Stimulated activated CD4-positive, alpha-beta T cell treated with anti-CD3 and anti-CD28 coated beads, Interleukin-4, amount 100 ng/mL, for 48 hours (primary cell): Measurements from ENCODE around the gene RELL1.

ENCODE experiments used
- DNase-seq, 2 donors: peaks; one replicate each; pipeline ENCODE4 v3.0.0-alpha.2; 2020; ENCODE audit warnings: low read depth in 2 of 2

Gene RELL1

GRCh38 chr4:37665333-37666320, 20.5 kb downstream of the RELL1 start:
- DNase-seq: no peak

GRCh38 chr4:37664696-37665095, 21.5 kb downstream of the RELL1 start:
- no peak for DNase-seq

GRCh38 chr4:37663552-37663951, 22.6 kb downstream of the RELL1 start:
- no peak for DNase-seq

DNA sequence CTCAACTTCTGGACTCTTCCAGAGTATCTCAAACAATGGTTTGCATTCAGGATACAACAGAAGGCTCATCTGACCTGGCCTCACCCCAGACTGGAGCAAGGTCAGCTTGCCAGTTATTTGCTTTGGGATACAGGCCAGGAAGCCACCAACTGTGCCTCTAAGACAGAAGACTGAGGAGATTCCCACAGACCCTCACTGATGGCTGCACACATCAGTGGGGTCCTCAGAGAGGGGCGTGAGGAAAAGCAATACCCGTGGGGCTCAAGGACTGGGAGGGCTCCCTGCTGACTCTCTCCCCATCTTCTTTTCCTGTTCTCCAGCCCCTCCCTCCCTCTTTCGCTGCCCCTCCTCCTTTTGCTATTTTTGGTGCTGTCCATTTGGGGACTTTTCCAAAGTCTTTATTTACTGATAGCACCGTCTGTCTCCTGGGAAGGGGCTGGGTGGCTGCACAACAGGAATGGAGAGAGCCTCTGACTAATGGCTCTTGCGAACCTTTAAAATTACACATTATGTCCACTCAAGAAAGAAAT, 23.2 kb downstream of the RELL1 start:
- no peak for DNase-seq

GRCh38 chr4:37662251-37662650, 23.9 kb downstream of the RELL1 start:
- no peak for DNase-seq

- DNase-seq: no peak
Observed at GRCh38 chr4:37661772-37662171, 24.4 kb downstream of the RELL1 start.

DNA sequence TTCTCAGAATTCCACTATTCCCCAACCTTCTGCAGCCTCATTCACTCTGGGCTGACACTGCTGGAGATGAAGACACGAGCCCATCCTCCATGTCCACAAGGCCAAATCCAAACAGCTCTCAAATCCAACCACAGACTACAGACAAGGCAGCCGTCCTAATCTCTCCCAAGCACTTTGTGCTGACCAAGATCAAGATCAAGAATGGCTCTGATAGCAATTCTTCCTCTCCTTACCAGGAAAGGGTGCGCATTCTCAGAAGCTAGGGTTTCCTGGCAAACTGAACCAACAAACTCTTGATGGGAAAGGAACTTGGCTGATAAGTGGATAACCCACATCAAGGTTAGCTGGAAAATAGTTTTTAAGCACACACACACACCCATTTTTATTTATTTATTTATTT, 26.5 kb downstream of the RELL1 start:
- no peak for DNase-seq

DNA sequence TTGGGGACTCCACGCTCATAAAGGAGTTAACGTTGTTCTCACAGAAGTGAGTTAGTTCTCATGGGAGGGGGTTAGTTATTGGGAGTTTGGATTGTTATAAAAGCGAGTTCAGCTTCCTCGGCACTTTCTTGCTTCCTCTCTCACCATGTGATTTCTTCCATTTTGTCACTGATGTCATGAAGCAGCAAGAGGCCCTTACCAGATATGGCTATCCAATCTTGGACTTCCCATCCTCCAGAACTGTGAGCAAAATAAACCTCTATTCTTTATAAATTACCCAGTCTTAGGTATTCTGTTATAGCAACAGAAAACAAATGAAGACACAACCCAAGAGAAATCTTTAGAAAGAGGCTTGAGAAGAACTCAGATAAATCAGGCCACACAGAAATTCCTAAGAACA, 29.5 kb downstream of the RELL1 start:
- no peak for DNase-seq

DNA sequence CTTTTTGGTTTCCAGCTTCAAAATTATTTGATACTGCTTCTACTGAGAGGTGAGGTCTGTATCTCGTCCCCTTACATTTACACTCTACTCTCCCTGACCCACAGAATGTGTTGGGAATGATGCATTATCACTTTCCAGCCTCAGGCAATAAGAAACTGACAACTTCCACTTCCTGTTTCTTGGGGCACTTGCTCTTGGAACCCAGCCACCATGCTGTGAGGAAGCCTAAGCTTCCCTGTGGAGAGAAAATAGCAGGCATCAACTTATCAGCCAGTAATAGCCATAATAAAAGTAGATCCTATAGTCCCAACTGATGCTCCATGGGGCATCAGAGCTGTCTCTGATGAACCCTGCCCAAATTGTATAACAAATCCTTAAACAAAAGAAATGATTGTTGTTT, 32.6 kb downstream of the RELL1 start:
- no peak for DNase-seq

DNA sequence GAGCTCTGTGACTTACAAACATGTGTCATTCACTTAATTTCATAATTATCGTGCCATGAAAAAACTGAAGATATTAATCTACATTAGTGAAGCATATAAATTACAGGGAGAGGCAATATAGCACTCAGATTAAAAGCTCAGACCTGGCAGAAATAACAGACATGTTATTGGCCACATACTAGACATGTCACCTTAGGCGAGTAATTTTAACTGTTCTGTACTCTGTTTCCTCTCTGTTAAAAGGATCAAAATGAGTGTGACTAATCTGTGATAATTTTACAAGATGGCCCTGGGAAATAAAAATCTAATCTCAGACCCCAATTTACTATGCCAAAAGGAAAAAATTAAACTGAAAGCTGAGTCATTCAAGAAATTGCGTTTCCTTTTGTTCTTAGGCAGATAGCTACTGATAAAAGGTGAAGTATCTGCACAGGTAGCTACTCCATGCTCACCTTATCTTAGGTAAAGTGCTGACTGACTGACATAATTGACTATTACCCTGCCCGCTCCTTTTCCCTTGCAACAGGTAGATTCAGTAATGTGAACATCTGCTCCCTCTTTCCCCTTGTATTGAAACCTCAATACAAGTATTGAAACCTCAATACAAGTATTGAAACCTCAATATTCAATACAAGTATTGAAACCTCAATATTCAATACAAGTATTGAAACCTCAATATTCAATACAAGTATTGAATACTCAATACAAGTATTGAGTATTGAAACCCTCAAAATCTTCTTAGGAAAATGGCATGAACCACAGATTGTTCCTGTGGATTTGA, 33.2 kb downstream of the RELL1 start:
- DNase-seq: no peak

GRCh38 chr4:37651781-37652377, 34.3 kb downstream of the RELL1 start:
- no peak for DNase-seq

DNA sequence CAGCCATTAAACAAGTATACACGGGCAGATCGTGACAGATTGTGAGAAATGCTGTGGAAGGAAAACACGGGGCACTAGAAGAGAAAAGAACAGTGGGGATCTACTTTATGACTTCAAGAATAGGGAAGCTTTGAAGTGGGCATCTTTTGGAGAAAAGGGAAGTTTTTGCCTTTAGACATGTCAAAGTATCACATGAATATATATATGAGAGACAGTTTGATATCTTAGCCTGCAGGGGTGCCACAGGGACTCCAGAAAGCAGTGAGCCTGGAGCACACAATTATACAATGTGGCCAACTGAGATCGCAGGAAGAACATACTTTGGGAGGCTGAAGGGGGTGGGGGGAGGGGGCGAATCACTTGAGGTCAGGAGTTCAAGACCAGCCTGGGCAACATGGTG, 35.7 kb downstream of the RELL1 start:
- DNase-seq: no peak

DNA sequence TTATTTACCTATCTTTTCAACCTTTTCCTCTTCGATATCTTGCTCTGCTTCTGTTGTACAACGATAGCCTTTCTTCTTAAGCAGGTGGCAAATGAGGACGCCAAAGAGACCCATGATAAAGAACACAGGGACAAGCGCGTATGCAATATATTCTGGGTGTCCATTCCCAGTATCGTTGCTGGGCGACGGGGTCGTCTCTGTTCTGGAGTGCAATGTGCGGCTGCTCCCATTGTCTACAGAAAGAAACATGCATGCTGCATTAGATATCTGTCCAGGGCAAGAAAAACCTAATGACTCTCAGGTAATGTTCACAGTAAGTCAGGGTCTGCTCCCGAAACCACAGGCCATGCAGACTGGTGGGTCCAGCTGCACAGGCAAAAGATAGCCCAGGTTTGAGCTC, 36.9 kb downstream of the RELL1 start:
- no peak for DNase-seq

DNA sequence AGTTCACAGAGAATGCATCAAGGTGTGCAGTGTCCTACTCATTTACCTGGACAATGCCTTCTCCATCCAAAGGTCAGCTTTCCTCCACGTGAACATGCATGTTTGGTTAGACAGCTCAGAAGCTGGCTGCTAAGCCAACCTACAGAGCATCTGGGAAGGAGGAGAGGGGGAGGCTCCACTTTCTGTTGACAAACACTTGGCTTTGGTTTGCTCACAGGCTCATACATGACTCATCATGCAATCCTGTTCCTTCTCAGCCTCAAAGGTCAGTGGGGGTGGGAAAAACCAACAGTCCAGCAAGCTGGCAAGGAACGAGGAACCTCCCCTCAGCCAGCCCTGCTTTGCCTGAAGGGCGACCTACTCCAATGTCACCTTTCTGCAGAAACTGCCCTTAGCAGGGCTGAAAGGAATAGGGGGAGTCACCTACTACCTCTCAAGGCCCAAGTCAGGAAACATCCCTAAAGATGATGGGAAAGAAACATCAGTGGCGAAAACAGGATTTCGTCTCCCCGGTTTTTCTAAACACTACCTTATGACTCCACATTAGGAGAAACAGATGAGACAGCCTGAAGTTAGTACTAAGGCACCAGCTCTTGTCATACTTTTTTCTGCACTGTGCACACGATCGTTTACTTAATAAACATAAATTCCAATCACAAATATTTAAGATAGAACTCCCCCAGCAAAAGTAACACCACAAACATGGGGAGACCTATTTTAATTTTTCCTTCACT, 37.9 kb downstream of the RELL1 start:
- DNase-seq: no peak

DNA sequence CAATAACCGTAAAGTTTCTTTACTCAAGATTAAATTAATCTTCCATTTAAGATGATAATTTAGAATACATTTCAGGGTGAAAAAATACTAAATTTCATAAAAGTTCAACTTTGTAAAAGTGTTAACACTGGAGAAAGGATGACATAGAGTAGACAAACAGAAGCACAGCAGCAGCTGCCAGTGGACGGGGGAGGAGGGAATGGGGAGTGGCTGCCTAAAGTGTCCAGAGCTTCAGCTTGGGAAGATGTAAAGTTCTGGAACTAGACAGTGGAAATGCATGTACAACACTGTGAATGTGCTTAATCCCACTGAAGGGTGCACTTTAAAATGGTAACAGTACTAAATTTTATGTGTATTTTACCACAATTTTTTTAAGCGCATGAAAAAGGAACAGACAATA, 39.9 kb downstream of the RELL1 start:
- no peak for DNase-seq

- no peak for DNase-seq
Observed at GRCh38 chr4:37645736-37646135, 40.4 kb downstream of the RELL1 start.

DNA sequence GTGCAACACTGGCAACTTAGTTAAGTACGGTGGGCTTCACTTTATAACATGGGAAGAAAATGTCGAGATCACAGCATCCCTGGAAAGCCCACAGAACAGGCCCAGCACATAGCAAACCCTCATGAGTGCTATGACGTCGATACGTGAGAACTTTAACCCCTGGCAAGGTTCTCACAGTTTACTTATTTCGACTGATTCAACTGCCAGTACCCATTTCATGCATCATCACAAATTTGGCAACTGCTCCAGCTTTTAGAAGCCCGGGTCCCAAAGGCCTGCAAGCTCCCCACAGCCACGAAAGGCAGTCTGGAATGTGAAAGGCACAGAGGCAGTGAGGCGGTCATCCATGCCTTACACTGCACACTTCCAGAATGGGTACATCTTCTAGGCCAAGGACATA, 41.2 kb downstream of the RELL1 start:
- no peak for DNase-seq

- DNase-seq: no peak
Observed at GRCh38 chr4:37641886-37642849, 44.0 kb downstream of the RELL1 start.

DNA sequence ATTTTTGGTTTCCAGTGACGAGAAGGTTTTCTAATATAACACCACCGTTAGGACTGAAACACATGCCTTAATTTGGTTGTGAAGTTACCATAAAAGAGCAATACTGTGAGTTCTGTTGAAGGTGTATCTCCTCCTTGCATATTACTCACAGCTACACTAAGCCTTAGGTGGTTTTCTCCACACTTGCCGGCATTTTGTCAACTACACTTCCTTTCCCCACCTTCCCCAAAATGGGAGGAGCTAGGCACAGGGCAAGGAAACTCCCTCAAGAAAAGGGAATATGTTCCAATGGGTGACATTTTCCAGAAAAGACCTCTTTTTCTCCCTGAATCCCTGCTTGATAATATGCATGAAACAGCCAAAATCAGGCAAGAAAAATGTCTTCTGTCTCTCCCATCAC, 44.8 kb downstream of the RELL1 start:
- no peak for DNase-seq

DNA sequence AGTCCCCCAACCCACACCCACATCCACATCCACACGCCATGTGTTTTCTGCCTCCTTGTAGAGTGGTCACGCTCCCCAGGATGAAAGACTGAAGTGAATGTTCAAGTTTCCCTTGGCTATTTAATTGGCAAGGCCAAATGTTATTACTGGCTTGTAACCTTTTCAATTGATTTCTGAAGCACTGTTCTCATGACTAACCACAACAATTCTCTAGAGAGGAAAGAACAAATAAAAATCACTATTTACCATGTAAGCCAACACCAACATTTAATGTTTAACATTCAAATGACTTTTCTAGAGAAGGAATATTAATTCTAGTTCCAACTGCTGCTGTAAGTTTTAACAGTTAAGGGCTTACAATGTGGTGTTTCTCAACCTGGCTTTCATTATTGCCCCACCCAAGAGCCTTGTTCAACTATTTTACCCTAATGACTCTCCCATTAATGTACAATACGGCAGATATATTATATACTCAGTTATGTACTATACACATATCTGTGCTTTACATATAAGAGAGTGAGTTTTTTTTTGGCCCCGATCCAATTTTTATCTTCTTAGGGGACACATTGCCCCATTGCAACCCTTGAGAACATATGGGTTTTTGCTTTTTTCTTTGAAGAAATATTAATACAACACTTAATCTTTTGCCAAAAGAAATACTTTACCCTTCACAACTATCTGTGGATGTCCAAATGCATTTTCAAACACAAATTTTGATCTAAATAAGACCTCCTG, 46.5 kb downstream of the RELL1 start:
- no peak for DNase-seq
